Measurements from ENCODE around the gene SIM2.

SIM2 gene

GRCh38 chr21:36710729-36711048 lies 11.8 kb downstream of the SIM2 start:
- in situ Hi-C loops (cut with HindIII; ENCODE audit: low pct_ligation_motif_present, low sequenced_read_pairs): no loop called here
- H3K27me3 ChIP-seq (replicated peaks): peaks cover 91% of the 10 kb centered on the region
- DNase-seq: no peak

GRCh38 chr21:36713746-36714145 lies 14.8 kb downstream of the SIM2 start:
- no peak for TF ChIP-seq CTCF (IDR thresholded peaks at IDR 0.05; ENCODE audit: low read depth, low read length, missing control alignments)
- in situ Hi-C loops (cut with HindIII; ENCODE audit: low pct_ligation_motif_present, low sequenced_read_pairs): no loop called here
- DNase-seq: no peak
- no peaks in the 10 kb centered on the region for H3K36me3 ChIP-seq (replicated peaks)
- peaks cover 66% of the 10 kb centered on the region for H3K27me3 ChIP-seq (replicated peaks)
- no peak overlapping the region for H3K4me3 ChIP-seq (ENCODE audit: low read depth, low read length)
- H3K27ac ChIP-seq: no peak overlapping the region

More at GRCh38 chr21:36710729-36711048, 11.8 kb downstream of the SIM2 start:
- no peak overlapping the region for H3K4me3 ChIP-seq (ENCODE audit: low read depth, low read length)
- H3K27ac ChIP-seq: no peak overlapping the region
- TF ChIP-seq CTCF (IDR thresholded peaks at IDR 0.05; ENCODE audit: low read depth, low read length, missing control alignments): peak; percentile 8
- H3K36me3 ChIP-seq (replicated peaks): no peaks in the 10 kb centered on the region

DNA sequence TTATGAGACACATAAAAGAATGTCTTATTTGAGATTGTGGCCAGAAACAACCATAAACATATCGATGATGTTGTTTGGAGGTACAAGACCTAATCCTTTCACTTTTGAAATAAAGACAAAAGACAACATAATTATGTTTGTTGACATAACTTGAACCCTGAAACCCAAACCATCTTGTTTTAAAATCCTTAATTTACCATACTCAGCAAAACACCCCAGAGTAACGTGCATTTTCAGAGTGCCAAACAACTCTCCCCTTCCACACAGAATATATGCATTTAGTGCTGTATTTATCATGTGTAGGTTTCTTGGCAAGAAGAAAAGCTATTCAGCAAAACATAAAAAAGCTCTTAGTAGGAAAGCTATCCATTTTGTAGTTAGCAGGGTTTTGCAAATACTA lies 17.5 kb downstream of the SIM2 start:
- Histone ChIP-seq H3K4me3 (ENCODE audit: low read depth, low read length) (no peak overlapping the region), H3K27ac (no peak overlapping the region), H3K27me3 (replicated peaks) (peaks cover 39% of the 10 kb centered on the region), H3K36me3 (replicated peaks) (no peaks in the 10 kb centered on the region)
- in situ Hi-C loops (cut with HindIII; ENCODE audit: low pct_ligation_motif_present, low sequenced_read_pairs): no loop called here
- TF ChIP-seq CTCF (IDR thresholded peaks at IDR 0.05; ENCODE audit: low read depth, low read length, missing control alignments): no peak
- no peak for DNase-seq

DNA sequence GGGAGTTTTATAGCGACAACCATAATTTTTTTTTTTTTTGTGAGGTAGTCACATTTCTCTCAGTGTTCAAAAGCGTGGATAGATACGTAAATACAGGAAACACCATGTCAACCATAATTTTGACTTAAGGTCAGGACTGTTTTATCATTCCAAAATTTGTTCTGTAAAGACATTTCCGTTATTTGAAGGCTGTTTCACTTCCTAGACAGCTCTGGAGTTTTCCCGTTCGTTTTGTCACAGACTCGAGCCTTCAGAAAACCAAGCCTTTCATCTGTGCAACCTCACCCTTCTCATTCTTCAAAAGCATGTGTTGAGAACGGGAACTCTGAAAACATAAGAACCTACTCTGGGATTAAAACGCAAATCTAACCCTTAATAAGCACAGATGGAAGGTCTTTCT lies 17.9 kb downstream of the SIM2 start:
- Histone ChIP-seq H3K27ac (no peak overlapping the region), H3K27me3 (replicated peaks) (peaks cover 40% of the 10 kb centered on the region), H3K36me3 (replicated peaks) (no peaks in the 10 kb centered on the region), H3K4me3 (ENCODE audit: low read depth, low read length) (no peak overlapping the region)
- in situ Hi-C loops (cut with HindIII; ENCODE audit: low pct_ligation_motif_present, low sequenced_read_pairs): no loop called here
- DNase-seq: no peak
- TF ChIP-seq CTCF (IDR thresholded peaks at IDR 0.05; ENCODE audit: low read depth, low read length, missing control alignments): no peak

DNA sequence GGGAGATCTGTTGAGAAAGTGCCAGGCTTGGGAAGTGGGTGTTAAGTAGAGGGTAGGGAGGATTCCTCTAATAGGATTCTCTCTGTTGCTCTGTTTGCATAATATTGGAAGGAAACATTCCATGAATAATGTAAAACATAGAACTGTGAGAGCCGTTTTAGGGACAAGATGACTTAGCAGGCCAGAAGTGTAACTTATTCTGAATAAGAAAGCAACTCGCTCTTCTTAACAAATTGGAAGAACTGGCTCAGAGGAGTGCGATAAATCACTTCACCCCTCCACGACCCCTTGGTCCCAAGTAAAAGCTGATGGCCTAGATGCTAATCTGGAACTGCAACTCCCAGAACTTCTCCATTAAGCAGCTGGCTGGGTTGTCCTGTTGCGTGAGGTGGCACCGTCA lies 19.1 kb downstream of the SIM2 start:
- no peak for DNase-seq
- Histone ChIP-seq H3K36me3 (replicated peaks) (no peaks in the 10 kb centered on the region), H3K4me3 (ENCODE audit: low read depth, low read length) (no peak overlapping the region), H3K27ac (no peak overlapping the region), H3K27me3 (replicated peaks) (peaks cover 29% of the 10 kb centered on the region)
- no peak for TF ChIP-seq CTCF (IDR thresholded peaks at IDR 0.05; ENCODE audit: low read depth, low read length, missing control alignments)
- in situ Hi-C loops (cut with HindIII; ENCODE audit: low pct_ligation_motif_present, low sequenced_read_pairs): no loop called here

- Histone ChIP-seq H3K36me3 (replicated peaks) (no peaks in the 10 kb centered on the region), H3K27me3 (replicated peaks) (peaks cover 21% of the 10 kb centered on the region), H3K4me3 (ENCODE audit: low read depth, low read length) (no peak overlapping the region), H3K27ac (no peak overlapping the region)
- no peak for TF ChIP-seq CTCF (IDR thresholded peaks at IDR 0.05; ENCODE audit: low read depth, low read length, missing control alignments)
- DNase-seq: no peak
- in situ Hi-C loops (cut with HindIII; ENCODE audit: low pct_ligation_motif_present, low sequenced_read_pairs): no loop called here
These were observed 20.1 kb downstream of the SIM2 start for GRCh38 chr21:36718951-36719501.

Data from brain microvascular endothelial cell (primary cell).